H1 (cell line): ENCODE results near the gene LRRC32. TPM values are rescaled to one million over a fixed set of nuclear protein-coding genes. Genes with fewer than 3 reads are reported as not detected.

Experiments
- CTCF ChIA-PET: fragments of 300-600 bp; sonication (Branson Sonifier 250); formaldehyde crosslinking; loops from one replicate; lab custom pipeline; 2021; ENCODE audit not compliant: partially characterized antibody; lab: Charles Lee
- POLR2A ChIA-PET: fragments of 300-600 bp; sonication (Branson Sonifier 250); formaldehyde crosslinking; loops from one replicate; lab custom pipeline; 2021; ENCODE audit warnings: inconsistent platforms; ENCODE audit not compliant: partially characterized antibody; lab: Charles Lee
- DNase-seq, 2 experiments: peaks; one replicate each; pipeline versions ENCODE4 v3.0.0 to v3.0.0-alpha.2; 2010 to 2022; ENCODE audit warnings: low spot score in 2 of 2, low read depth in 1 of 2, mixed read lengths in 1 of 2
- FAIRE-seq: peaks from 2 replicates; lab custom pipeline; 2011; peaks lifted over from hg19 to GRCh38; lab: Jason Lieb, UNC
- H2AFZ ChIP-seq: 2 replicates; pipeline ENCODE4 v1.8.1; 2012; ENCODE audit warnings: low read length, inconsistent platforms
- H2AK5ac ChIP-seq: 2 replicates; pipeline ENCODE4 v1.6.1; 2013; ENCODE audit warnings: low read depth, low read length
- H2BK120ac ChIP-seq: replicated peaks from 2 replicates; pipeline ENCODE3; 2013; ENCODE audit warnings: low read depth, low read length, inconsistent platforms
- H2BK12ac ChIP-seq: 2 replicates; pipeline ENCODE4 v1.6.1; 2013; ENCODE audit warnings: low read depth, low read length
- H2BK15ac ChIP-seq: 2 replicates; pipeline ENCODE4 v1.6.1; 2013; ENCODE audit warnings: low read length
- H2BK20ac ChIP-seq: 2 replicates; pipeline ENCODE4 v1.6.1; 2013; ENCODE audit warnings: low read length
- H2BK5ac ChIP-seq: 2 replicates; pipeline ENCODE4 v1.6.1; 2013; ENCODE audit warnings: low read depth, low read length
- H3K14ac ChIP-seq: 2 replicates; pipeline ENCODE4 v1.6.1; 2013; ENCODE audit warnings: inconsistent platforms; ENCODE audit not compliant: insufficient read length
- H3K18ac ChIP-seq: 2 replicates; pipeline ENCODE4 v1.6.1; 2013; ENCODE audit warnings: low read length; ENCODE audit errors: extremely low read depth
- H3K23ac ChIP-seq: 2 replicates; pipeline ENCODE4 v1.6.1; 2013; ENCODE audit warnings: inconsistent platforms; ENCODE audit not compliant: insufficient read length
- H3K23me2 ChIP-seq: 2 replicates; pipeline ENCODE4 v1.6.1; 2013; ENCODE audit warnings: low read depth, low read length
- H3K27ac ChIP-seq: 2 replicates; pipeline ENCODE4 v1.6.1; 2011; ENCODE audit warnings: low read depth, low read length, inconsistent platforms
- H3K27me3 ChIP-seq, 4 experiments: replicated peaks in 1 of 4; 1 replicate in 1 of 4; 2 replicates in 3 of 4; pipeline versions ENCODE4 v1.6.1 to v1.8.1; 2011 to 2013; ENCODE audit warnings: low read length in 3 of 4, mild to moderate bottlenecking in 3 of 4, inconsistent platforms in 2 of 4, mixed read lengths in 2 of 4, moderate library complexity in 1 of 4; ENCODE audit not compliant: control insufficient read depth in 3 of 4, insufficient read depth in 3 of 4; ENCODE audit errors: extremely low read depth in 1 of 4
- H3K36me3 ChIP-seq, 4 experiments: 2 replicates each; pipeline versions ENCODE4 v1.6.1 to v1.8.1; 2011 to 2013; ENCODE audit warnings: mild to moderate bottlenecking in 4 of 4, low read length in 3 of 4, moderate library complexity in 2 of 4, control low read depth in 1 of 4, inconsistent platforms in 1 of 4; ENCODE audit not compliant: insufficient read depth in 4 of 4, control insufficient read depth in 2 of 4
- H3K4ac ChIP-seq: replicated peaks from 2 replicates; pipeline ENCODE3; 2013; ENCODE audit warnings: low read length, low read depth, mixed read lengths, inconsistent platforms; ENCODE audit not compliant: insufficient read length
- H3K4me1 ChIP-seq, 4 experiments: replicated peaks in 1 of 4; 1 replicate in 1 of 4; 2 replicates in 3 of 4; pipeline versions ENCODE4 v1.6.1 to v1.8.1; 2011 to 2013; ENCODE audit warnings: low read length in 3 of 4, inconsistent platforms in 2 of 4, mixed read lengths in 1 of 4; ENCODE audit not compliant: insufficient read depth in 4 of 4, control insufficient read depth in 3 of 4
- H3K4me2 ChIP-seq, 2 experiments: 2 replicates each; pipeline versions ENCODE4 v1.6.1 to v1.8.1; 2011 to 2013; ENCODE audit warnings: low read depth in 2 of 2, low read length in 2 of 2, control low read depth in 1 of 2, inconsistent platforms in 1 of 2, mild to moderate bottlenecking in 1 of 2; ENCODE audit not compliant: insufficient read depth in 1 of 2
- H3K4me3 ChIP-seq, 4 experiments: fragments of 200-600, 300-600 bp in 1 of 4; sonication (generic), shearing (Covaris generic), sonication (Bioruptor Twin) in 1 of 4; 2 replicates each; pipeline versions ENCODE4 v1.5.1 to v1.8.1; 2011 to 2016; ENCODE audit warnings: low read length in 4 of 4, low read depth in 3 of 4, control low read depth in 2 of 4, inconsistent platforms in 2 of 4, mild to moderate bottlenecking in 2 of 4, mixed read lengths in 1 of 4, moderate library complexity in 1 of 4; ENCODE audit not compliant: insufficient read depth in 2 of 4; ENCODE audit errors: extremely low read depth in 1 of 4
- H3K56ac ChIP-seq: replicated peaks from 2 replicates; pipeline ENCODE3; 2013; ENCODE audit warnings: low read depth, mild to moderate bottlenecking, mixed read lengths, low read length, inconsistent platforms; ENCODE audit not compliant: insufficient read length
- H3K79me1 ChIP-seq: 2 replicates; pipeline ENCODE4 v1.6.1; 2013; ENCODE audit warnings: low read depth, low read length, control low read depth
- H3K79me2 ChIP-seq, 2 experiments: 2 replicates each; pipeline versions ENCODE4 v1.6.1 to v1.8.1; 2012 to 2013; ENCODE audit warnings: low read length in 2 of 2, mild to moderate bottlenecking in 2 of 2, inconsistent platforms in 1 of 2; ENCODE audit not compliant: insufficient read depth in 2 of 2, control insufficient read depth in 1 of 2
- H3K9ac ChIP-seq, 4 experiments: replicated peaks in 1 of 4; 1 replicate in 1 of 4; 2 replicates in 3 of 4; pipeline versions ENCODE4 v1.6.1 to v1.8.1; 2011 to 2013; ENCODE audit warnings: low read depth in 3 of 4, low read length in 3 of 4, control low read depth in 2 of 4, mild to moderate bottlenecking in 2 of 4, moderate library complexity in 2 of 4, inconsistent platforms in 1 of 4; ENCODE audit errors: extremely low read depth in 1 of 4
- H3K9me3 ChIP-seq, 2 experiments: 2 replicates each; pipeline versions ENCODE4 v1.6.1 to v1.8.1; 2012 to 2013; ENCODE audit warnings: mild to moderate bottlenecking in 2 of 2, moderate library complexity in 2 of 2, control low read depth in 1 of 2, inconsistent platforms in 1 of 2, low read depth in 1 of 2, low read length in 1 of 2, mixed read lengths in 1 of 2; ENCODE audit not compliant: insufficient read depth in 2 of 2
- H4K20me1 ChIP-seq, 2 experiments: replicated peaks in 1 of 2; 2 replicates each; pipeline versions ENCODE3 to v1.8.1; 2011 to 2013; ENCODE audit warnings: inconsistent platforms in 2 of 2, low read length in 2 of 2, mild to moderate bottlenecking in 1 of 2; ENCODE audit not compliant: insufficient read depth in 2 of 2, control insufficient read depth in 1 of 2
- H4K5ac ChIP-seq: 2 replicates; pipeline ENCODE4 v1.6.1; 2013; ENCODE audit warnings: low read length, low read depth, mixed read lengths, inconsistent platforms; ENCODE audit not compliant: insufficient read length
- H4K8ac ChIP-seq: 2 replicates; pipeline ENCODE4 v1.8.0; 2013; ENCODE audit warnings: mild to moderate bottlenecking, moderate library complexity, low read length, inconsistent platforms; ENCODE audit not compliant: insufficient read depth; ENCODE audit errors: extremely low read depth
- H4K91ac ChIP-seq: replicated peaks from 2 replicates; pipeline ENCODE3; 2013; ENCODE audit warnings: low read length, mixed read lengths, inconsistent platforms; ENCODE audit not compliant: insufficient read length
- ATF2 ChIP-seq: IDR thresholded peaks from 2 replicates; pipeline ENCODE4 v1.6.1; 2012; ENCODE audit warnings: low read length, inconsistent platforms
- BCL11A ChIP-seq, 2 experiments: IDR thresholded peaks; one replicate each; pipeline ENCODE4 v1.6.1; 2011; ENCODE audit warnings: low read depth in 2 of 2, low read length in 2 of 2, mild to moderate bottlenecking in 2 of 2
- CHD1 ChIP-seq: IDR thresholded peaks from 2 replicates; pipeline ENCODE4 v1.6.1; 2012; ENCODE audit warnings: low read depth, low read length, improper control_type of control experiment
- CHD2 ChIP-seq: IDR thresholded peaks from 2 replicates; pipeline ENCODE4 v1.6.1; 2012; ENCODE audit warnings: low read length, improper control_type of control experiment
- EGR1 ChIP-seq: IDR thresholded peaks from 2 replicates; pipeline ENCODE4 v1.6.1; 2011; ENCODE audit warnings: low read depth, low read length, borderline replicate concordance
- JUND ChIP-seq: IDR thresholded peaks from 2 replicates; pipeline ENCODE4 v1.6.1; 2011; ENCODE audit warnings: mild to moderate bottlenecking, improper control_type of control experiment, low read length
- NRF1 ChIP-seq: IDR thresholded peaks from 2 replicates; pipeline ENCODE4 v1.6.1; 2011; ENCODE audit warnings: mild to moderate bottlenecking, low read depth, low read length, improper control_type of control experiment
- RAD21 ChIP-seq, 2 experiments: IDR thresholded peaks in 1 of 2; conservative IDR thresholded peaks in 1 of 2; 2 replicates each; pipeline ENCODE4 v1.6.1; 2011; ENCODE audit warnings: low read depth in 2 of 2, low read length in 2 of 2, improper control_type of control experiment in 1 of 2, inconsistent platforms in 1 of 2, mild to moderate bottlenecking in 1 of 2, moderate library complexity in 1 of 2
- RBBP5 ChIP-seq: IDR thresholded peaks from 2 replicates; pipeline ENCODE4 v1.7.1; 2012; ENCODE audit warnings: low read depth, mild to moderate bottlenecking, inconsistent platforms, low read length, moderate library complexity, borderline replicate concordance
- SAP30 ChIP-seq: fragments of 300-600 bp; sonication (generic); IDR thresholded peaks from 2 replicates; pipeline ENCODE4 v1.7.1; 2012; ENCODE audit warnings: low read length, moderate library complexity, mild to moderate bottlenecking, inconsistent platforms; ENCODE audit not compliant: insufficient read depth, insufficient replicate concordance
- SP1 ChIP-seq: IDR thresholded peaks from 2 replicates; pipeline ENCODE4 v1.6.1; 2011; ENCODE audit warnings: low read depth, low read length
- TAF7 ChIP-seq: optimal IDR thresholded peaks from 2 replicates; pipeline ENCODE3; 2011; ENCODE audit warnings: low read depth, mild to moderate bottlenecking, inconsistent platforms, low read length, moderate library complexity, borderline replicate concordance
- WGBS, 2 experiments: shearing (Covaris generic) in 1 of 2; methylation state at CpG; one replicate each; pipeline versions ENCODE4 v1.1.6 to v1.1.7; 2013 to 2015; ENCODE audit warnings: low lambda C conversion rate in 2 of 2, mixed read lengths in 2 of 2, inconsistent platforms in 1 of 2, low coverage in 1 of 2, missing lambda C conversion rate in 1 of 2; ENCODE audit not compliant: insufficient replicate concordance in 2 of 2, insufficient coverage in 1 of 2, insufficient read length in 1 of 2; ENCODE audit errors: extremely low coverage in 1 of 2, missing lambda C conversion rate in 1 of 2; 5-methylcytosine and 5-hydroxymethylcytosine counted together
- polyA plus RNA-seq, 7 experiments: library from polyadenylated mRNA; depleted of rRNA in 3 of 7; stranded (reverse) in 5 of 7; unstranded in 2 of 7; fragments of >200 nt in 5 of 7; fragments of 200-250 nt in 2 of 7; gene quantifications; 1 replicate in 5 of 7; 2 replicates in 1 of 7; 4 replicates in 1 of 7; pipeline versions ENCODE4 v1.2.1 to v1.2.3, GENCODE V29; 2011 to 2013; ENCODE audit warnings: missing spikeins in 2 of 7, mixed read lengths in 2 of 7
- total RNA-seq: library from RNA; stranded (reverse); fragmentation: NEBNext Ultra II Directional; extraction: Animal tissue kit (Norgen Biotek cat#: 25700); gene quantifications from 2 replicates; pipeline ENCODE4 v1.2.1, GENCODE V29; 2021

The LRRC32 gene
- total and polyA plus RNA-seq, 2 of the 8 experiments (the other 6 are each of a cell fraction or from before 2014, with no cell fraction given), result 0.99 to 1.9 TPM

- Histone ChIP-seq H4K8ac (no peak overlapping the region; the same call in 1 of the 2 replicates), H3K4me1 (no peaks in the 10 kb centered on the region), H4K5ac (no peak overlapping the region), H3K27me3 (no peaks in the 10 kb centered on the region), H2AFZ (no peak overlapping the region), H3K79me2 (no peaks in the 10 kb centered on the region), H3K79me1 (no peaks in the 10 kb centered on the region), H4K91ac (no peak overlapping the region), H3K23me2 (no peaks in the 10 kb centered on the region), H3K27ac (no peak overlapping the region), H3K36me3 (no peaks in the 10 kb centered on the region), H3K9me3 (peaks cover 0 to 2% of the 10 kb centered on the region in 2 experiments; a peak in 1 of 4 replicates), H4K20me1 (no peaks in the 10 kb centered on the region), H2AK5ac (no peak overlapping the region), H2BK15ac (no peak overlapping the region), H3K9ac (no peak overlapping the region), H3K4me3 (no peak overlapping the region), H2BK20ac (no peak overlapping the region), H3K18ac (no peak overlapping the region), H3K4me2 (no peak overlapping the region), H3K56ac (no peak overlapping the region), H3K4ac (no peak overlapping the region), H2BK5ac (no peak overlapping the region), H3K14ac (no peak overlapping the region), H3K23ac (no peak overlapping the region), H2BK12ac (no peak overlapping the region), H2BK120ac (no peak overlapping the region)
- POLR2A ChIA-PET, result no interaction called here
- FAIRE-seq (no peak), DNase-seq (no peak)
- CTCF ChIA-PET, result interaction anchor here (1.7 to 1.8 kb wide), 2 partner anchors 26 to 467 kb away, joined by 3 to 7 read pairs; no protein-coding TSS in a partner anchor
- WGBS, 2 experiments, result 88% methylated on average over 6 of the region's 6 CpGs; no CpG with 5 or more reads in 1 of the 2 experiments
- TF ChIP-seq CHD1 (no peak), RBBP5 (no peak), CHD2 (no peak), BCL11A (IDR thresholded peaks at IDR 0.05; ENCODE audit: low read depth in 2 of 2, low read length in 2 of 2) (no peak), NRF1 (no peak), SP1 (no peak), RAD21 (IDR thresholded peaks at IDR 0.05 in 1 of 2, conservative IDR thresholded peaks at IDR 0.05 in 1 of 2; ENCODE audit: low read depth in 2 of 2, low read length in 2 of 2) (no peak), SAP30 (no peak), JUND (no peak), EGR1 (no peak), ATF2 (no peak), TAF7 (no peak)
These were observed 46.6 kb downstream of the LRRC32 start for GRCh38 chr11:76623884-76624419.
